ENCODE measurements around the gene TESK2.

Gene TESK2

GRCh38 chr1:45454464-45454863 is 36.5 kb downstream of the TESK2 start:
- no peak for TF ChIP-seq CTCF (IDR thresholded peaks at IDR 0.05; ENCODE audit: low read depth, low read length, missing control alignments)
- in situ Hi-C loops (cut with HindIII; ENCODE audit: low sequenced_read_pairs) = no loop called here
- H3K4me3 ChIP-seq (ENCODE audit: low read depth, low read length) = no peak overlapping the region
- DNase-seq (ENCODE audit: low read depth) = no peak

- H3K4me3 ChIP-seq (ENCODE audit: low read depth, low read length) = no peak overlapping the region
- no peak for TF ChIP-seq CTCF (IDR thresholded peaks at IDR 0.05; ENCODE audit: low read depth, low read length, missing control alignments)
- DNase-seq (ENCODE audit: low read depth) = no peak
- in situ Hi-C loops (cut with HindIII; ENCODE audit: low sequenced_read_pairs) = no loop called here
These were observed 38.5 kb downstream of the TESK2 start for GRCh38 chr1:45452503-45452902.

- no peak overlapping the region for H3K4me3 ChIP-seq (ENCODE audit: low read depth, low read length)
- no peak for DNase-seq (ENCODE audit: low read depth)
- in situ Hi-C loops (cut with HindIII; ENCODE audit: low sequenced_read_pairs) = no loop called here
- TF ChIP-seq CTCF (IDR thresholded peaks at IDR 0.05; ENCODE audit: low read depth, low read length, missing control alignments) = no peak
These were observed 42.6 kb downstream of the TESK2 start for GRCh38 chr1:45448357-45448756.

- TF ChIP-seq CTCF (IDR thresholded peaks at IDR 0.05; ENCODE audit: low read depth, low read length, missing control alignments) = no peak
- in situ Hi-C loops (cut with HindIII; ENCODE audit: low sequenced_read_pairs) = no loop called here
- no peak for DNase-seq (ENCODE audit: low read depth)
- H3K4me3 ChIP-seq (ENCODE audit: low read depth, low read length) = no peak overlapping the region
These were observed 43.9 kb downstream of the TESK2 start for GRCh38 chr1:45446950-45447672.

GRCh38 chr1:45446530-45446929 is 44.4 kb downstream of the TESK2 start:
- in situ Hi-C loops (cut with HindIII; ENCODE audit: low sequenced_read_pairs) = no loop called here
- DNase-seq (ENCODE audit: low read depth) = no peak
- TF ChIP-seq CTCF (IDR thresholded peaks at IDR 0.05; ENCODE audit: low read depth, low read length, missing control alignments) = no peak

GRCh38 chr1:45444609-45445131 is 46.3 kb downstream of the TESK2 start:
- H3K4me3 ChIP-seq (ENCODE audit: low read depth, low read length) = no peak overlapping the region
- in situ Hi-C loops (cut with HindIII; ENCODE audit: low sequenced_read_pairs) = no loop called here
- no peak for TF ChIP-seq CTCF (IDR thresholded peaks at IDR 0.05; ENCODE audit: low read depth, low read length, missing control alignments)
- no peak for DNase-seq (ENCODE audit: low read depth)

More at GRCh38 chr1:45446530-45446929, 44.4 kb downstream of the TESK2 start:
- H3K4me3 ChIP-seq (ENCODE audit: low read depth, low read length) = no peak overlapping the region

All from astrocyte of the cerebellum (primary cell).